Mucosa of descending colon (tissue), 3 donors: ENCODE data around the gene RALGPS2. TPM values are rescaled to one million over a fixed set of nuclear protein-coding genes. Genes with fewer than 3 reads are reported as not detected.

ENCODE experiments used
- ATAC-seq: fragments of 200-7000 bp; cut with Tn5 transposase; one replicate; pipeline ENCODE4 v1.9.1; 2020; ENCODE audit warnings: mild to moderate bottlenecking, moderate library complexity
- DNase-seq, 3 donors: peaks; one replicate each; pipeline ENCODE4 v3.0.0-alpha.2; 2020
- H3K36me3 ChIP-seq: fragments of 200-600 bp; one replicate; pipeline ENCODE4 v1.8.0; 2021; ENCODE audit warnings: low read depth, mild to moderate bottlenecking
- H3K4me1 ChIP-seq: fragments of 200-600 bp; one replicate; pipeline ENCODE4 v1.8.0; 2021; ENCODE audit warnings: low read depth, mild to moderate bottlenecking
- H3K4me3 ChIP-seq: fragments of 200-600 bp; one replicate; pipeline ENCODE4 v1.8.0; 2021; ENCODE audit warnings: mild to moderate bottlenecking
- H3K9me3 ChIP-seq: fragments of 200-600 bp; one replicate; pipeline ENCODE4 v1.8.0; 2021; ENCODE audit warnings: mild to moderate bottlenecking
- CTCF ChIP-seq: fragments of 200-600 bp; IDR thresholded peaks from one replicate; pipeline ENCODE4 v1.8.0; 2022; ENCODE audit warnings: antibody characterized with exemption, mild to moderate bottlenecking
- intact Hi-C, 2 donors: fragments of 100-400 bp; cut with DNase I in 1 of 2; cut with micrococcal nuclease in 1 of 2; formaldehyde crosslinking; loops; one replicate each; pipeline versions ENCODE4 v1.11.0 to v1.11.1; 2022; cut with DNase I, micrococcal nuclease
- microRNA-seq: library from miRNA; unstranded; fragments of <30 nt; microRNA quantifications from one replicate; pipeline ENCODE4, GENCODE V29; 2019
- total RNA-seq, 3 donors: library from RNA; stranded (reverse); fragmentation: NEBNext Ultra II Directional in 2 of 3; extraction: Animal tissue kit (Norgen Biotek cat#: 25700) in 2 of 3; gene quantifications; one replicate each; pipeline versions ENCODE4 v1.2.1 to v1.2.4, GENCODE V29; 2021 to 2023
- donor health status: DM: no; HTN: no; CAD: no; lungs with moderate emphysema.
- donor health status: DM: no; HTN: no; CAD: no.
- donor health status: DM: no; HTN: yes; CAD: no.

The RALGPS2 gene
- total RNA-seq, 3 donors from 2014 or later: 25.9 to 49.9 (median 36.4) TPM

- H3K4me3 ChIP-seq: no peak overlapping the region
- no peaks in the 10 kb centered on the region for H3K36me3 ChIP-seq
- no peaks in the 10 kb centered on the region for H3K4me1 ChIP-seq
- no peak for TF ChIP-seq CTCF
- ATAC-seq: no peak
- no peak for DNase-seq
- intact Hi-C loops: no loop called here
- H3K9me3 ChIP-seq: no peaks in the 10 kb centered on the region
These were observed 245.1 kb downstream of the RALGPS2 start for GRCh38 chr1:178970184-178970583.

Small RNA genes within 50 kb of the gene (microRNA-seq; reads per million reads assigned to microRNA genes)
- not detected for gene MIR4424

Other genes with a start within 250 kb of the RALGPS2 start
- gene CLEC20A, start 228.3 kb upstream of the RALGPS2 start, total RNA-seq: not detected
- not detected for gene TEX35, start 212.1 kb upstream of the RALGPS2 start, total RNA-seq
- gene ANGPTL1, start 145.8 kb downstream of the RALGPS2 start, total RNA-seq: 10 to 100 TPM in 2 of 3 donors, 1 to 10 TPM in 1; 2.8 to 98.1 (median 18.4) TPM